GM12878 (cell line): ENCODE data around the gene PTPMT1. TPM values are rescaled to one million over a fixed set of nuclear protein-coding genes. Genes with fewer than 3 reads are reported as not detected.

Experiments used
- ATAC-seq: fragments of 200-7000 bp; cut with Tn5 transposase; 3 replicates; pipeline ENCODE4 v1.9.1; 2020; ENCODE audit warnings: mild to moderate bottlenecking, moderate library complexity
- Bru-seq: library from RNA; stranded (reverse); fragments of 400-500 nt; gene quantifications from one replicate; lab custom pipeline; 2021; lab: Mats Ljungman, UMichigan
- BruChase-seq, 2 experiments: library from RNA; stranded (reverse); fragments of 400-500 nt; gene quantifications; one replicate each; lab custom pipeline; 2021; lab: Mats Ljungman, UMichigan
- BruUV-seq: library from RNA; stranded (reverse); fragments of 400-500 nt; replicated peaks from 2 replicates; lab custom pipeline; 2021; lab: Mats Ljungman, UMichigan
- CTCF ChIA-PET: fragments of 300-600 bp; sonication (Branson Sonifier 250); formaldehyde crosslinking; extraction: SDS; loops from one replicate; lab custom pipeline; 2021; ENCODE audit warnings: inconsistent platforms; lab: Yijun Ruan, JAX
- POLR2A ChIA-PET: fragments of 350-600 bp; formaldehyde crosslinking; extraction: SDS; loops from one replicate; lab custom pipeline; 2021; ENCODE audit warnings: inconsistent platforms; lab: Charles Lee
- RAD21 ChIA-PET: fragments of 300-600 bp; sonication (Branson Sonifier 250); formaldehyde crosslinking; loops from one replicate; lab custom pipeline; 2023; ENCODE audit warnings: antibody characterized with exemption; ENCODE audit not compliant: unreplicated experiment; lab: Charles Lee
- SMC1A ChIA-PET: fragments of 300-600 bp; sonication (Branson Sonifier 250); formaldehyde crosslinking; loops from one replicate; lab custom pipeline; 2023; ENCODE audit not compliant: unreplicated experiment, uncharacterized antibody; lab: Charles Lee
- DNase-seq: peaks from one replicate; pipeline ENCODE4 v3.0.0-alpha.2; 2011; ENCODE audit warnings: low read depth, low spot score
- FAIRE-seq: peaks from 3 replicates; lab custom pipeline; 2011; peaks lifted over from hg19 to GRCh38; lab: Jason Lieb, UNC
- H2AFZ ChIP-seq: 2 replicates; pipeline ENCODE4 v1.6.0; 2011; ENCODE audit warnings: low read depth, low read length, control low read depth; ENCODE audit not compliant: control insufficient read depth
- H3K27ac ChIP-seq: 2 replicates; pipeline ENCODE4 v1.5.1; 2011; ENCODE audit warnings: control low read depth; ENCODE audit not compliant: control insufficient read depth, insufficient read depth
- H3K27me3 ChIP-seq, 2 experiments: replicated peaks in 1 of 2; 2 replicates each; pipeline versions ENCODE4 v1.6.0 to v1.6.1; 2011; ENCODE audit warnings: low read length in 1 of 2; ENCODE audit not compliant: control insufficient read depth in 2 of 2, insufficient read depth in 2 of 2
- H3K36me3 ChIP-seq, 2 experiments: 2 replicates each; pipeline ENCODE4 v1.5.1; 2011; ENCODE audit warnings: low read length in 1 of 2; ENCODE audit not compliant: control insufficient read depth in 2 of 2, insufficient read depth in 2 of 2
- H3K4me1 ChIP-seq: 2 replicates; pipeline ENCODE4 v1.6.1; 2011; ENCODE audit warnings: mild to moderate bottlenecking, low read length, moderate library complexity, mixed read lengths; ENCODE audit not compliant: control insufficient read depth, insufficient read depth
- H3K4me2 ChIP-seq: 2 replicates; pipeline ENCODE4 v1.6.0; 2011; ENCODE audit warnings: control low read depth; ENCODE audit not compliant: control insufficient read depth, insufficient read depth
- H3K4me3 ChIP-seq: fragments of 200-600 bp; sonication (generic); 2 replicates; pipeline ENCODE4 v1.5.1; 2016
- H3K79me2 ChIP-seq: 2 replicates; pipeline ENCODE4 v1.6.0; 2011; ENCODE audit warnings: low read length; ENCODE audit not compliant: control insufficient read depth, insufficient read depth
- H3K9ac ChIP-seq: 2 replicates; pipeline ENCODE4 v1.8.0; 2011; ENCODE audit warnings: low read length, control low read depth, mixed read lengths; ENCODE audit not compliant: control insufficient read depth, insufficient read depth
- H3K9me3 ChIP-seq: replicated peaks from 3 replicates; pipeline ENCODE4 v1.5.1; 2011; ENCODE audit warnings: mild to moderate bottlenecking, low read length; ENCODE audit not compliant: control insufficient read depth, insufficient read depth
- H4K20me1 ChIP-seq: 2 replicates; pipeline ENCODE4 v1.6.0; 2011; ENCODE audit not compliant: control insufficient read depth, insufficient read depth
- PAX8 ChIP-seq: fragments of 450-650 bp; IDR thresholded peaks from 2 replicates; pipeline ENCODE4 v1.6.1; 2017; ENCODE audit warnings: mild to moderate bottlenecking, moderate library complexity
- TAF1 ChIP-seq: IDR thresholded peaks from 2 replicates; pipeline ENCODE4 v1.6.1; 2011; ENCODE audit warnings: mild to moderate bottlenecking, low read depth, low read length, borderline replicate concordance
- ZNF24 ChIP-seq: fragments of 450-650 bp; IDR thresholded peaks from 2 replicates; pipeline ENCODE4 v1.6.1; 2017; ENCODE audit warnings: antibody characterized with exemption, mild to moderate bottlenecking
- WGBS: methylation state at CpG from one replicate; pipeline ENCODE4 v1.1.6; 2016; ENCODE audit warnings: low lambda C conversion rate; ENCODE audit not compliant: insufficient replicate concordance, insufficient coverage; ENCODE audit errors: missing lambda C conversion rate; 5-methylcytosine and 5-hydroxymethylcytosine counted together
- in situ Hi-C: fragments of 300-500 bp; cut with MboI; formaldehyde crosslinking; loops from 9 replicates; pipeline ENCODE4 v1.14.3; 2018; ENCODE audit warnings: mixed read lengths
- intact Hi-C: fragments of 100-400 bp; cut with micrococcal nuclease; formaldehyde crosslinking; loops from one replicate; pipeline ENCODE4 v1.14.2; 2022; ENCODE audit not compliant: unreplicated experiment
- long read RNA-seq, 2 experiments: library from polyadenylated mRNA; unstranded; transcript quantifications; one replicate each; pipeline ENCODE4 v2.0.0, GENCODE V29; 2019 to 2020
- polyA minus RNA-seq, 3 experiments: library from RNA; depleted of rRNA, polyadenylated mRNA; stranded (reverse); fragments of >200 nt; gene quantifications; 2 replicates each; pipeline ENCODE4 v1.2.3, GENCODE V29; 2011
- polyA plus RNA-seq, 11 experiments: library from polyadenylated mRNA; depleted of rRNA in 4 of 11; unstranded in 6 of 11; stranded (reverse) in 5 of 11; fragments of >200 nt; fragmentation: Nextera tagmentation in 4 of 11; fragmentation: Illumina TruSeq in 1 of 11; extraction: Ambion mirVana in 4 of 11; extraction: Trizol in 1 of 11; gene quantifications; 1 replicate in 1 of 11; 2 replicates in 10 of 11; pipeline versions ENCODE4 v1.2.1 to v1.2.3, GENCODE V29; 2011 to 2016; ENCODE audit warnings: inconsistent platforms in 2 of 11, missing spikeins in 2 of 11, low read depth in 1 of 11
- total RNA-seq, 4 experiments: library from RNA; depleted of rRNA in 3 of 4; stranded (reverse); fragments of >200 nt in 3 of 4; fragmentation: Illumina TruSeq in 1 of 4; extraction: Trizol in 1 of 4; gene quantifications; 2 replicates each; pipeline versions ENCODE4 v1.2.1 to v1.2.3, GENCODE V29; 2013 to 2021
- TF ChIP-seq, protein P1 (sequence below): fragments of 450-650 bp; IDR thresholded peaks from 2 replicates; pipeline ENCODE4 v1.6.1; 2018; ENCODE audit warnings: mild to moderate bottlenecking, low read depth, moderate library complexity; ENCODE audit not compliant: partially characterized antibody
- TF ChIP-seq, protein P2 (sequence below): IDR thresholded peaks from 2 replicates; pipeline ENCODE4 v1.6.1; 2012; ENCODE audit warnings: low read depth, low read length, improper control_type of control experiment
- TF ChIP-seq, protein P3 (sequence below): fragments of 450-650 bp; IDR thresholded peaks from 2 replicates; pipeline ENCODE4 v1.6.1; 2017; ENCODE audit warnings: mild to moderate bottlenecking
- TF ChIP-seq, protein P4 (sequence below): IDR thresholded peaks from 2 replicates; pipeline ENCODE4 v1.6.1; 2012; ENCODE audit warnings: low read depth, low read length, improper control_type of control experiment

Gene PTPMT1, protein sequence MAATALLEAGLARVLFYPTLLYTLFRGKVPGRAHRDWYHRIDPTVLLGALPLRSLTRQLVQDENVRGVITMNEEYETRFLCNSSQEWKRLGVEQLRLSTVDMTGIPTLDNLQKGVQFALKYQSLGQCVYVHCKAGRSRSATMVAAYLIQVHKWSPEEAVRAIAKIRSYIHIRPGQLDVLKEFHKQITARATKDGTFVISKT
- total RNA-seq (2013; cell fraction: nucleolus; rRNA removed) = 33.7 and 39.6 TPM in 2 replicates
- total RNA-seq (2014; rRNA removed) (98.7 and 99.7 TPM in 2 replicates), total RNA-seq (2014; rRNA removed; fragmentation: Illumina TruSeq; extraction: Trizol) (41.2 and 44.2 TPM in 2 replicates), total RNA-seq (2021) (59.1 and 59.7 TPM in 2 replicates), polyA plus RNA-seq (2011; rRNA removed) (45.5 and 50.3 TPM in 2 replicates), polyA plus RNA-seq (2014; fragmentation: Illumina TruSeq; extraction: Trizol) (57.2 and 59.2 TPM in 2 replicates), polyA plus RNA-seq (2014; fragmentation: Nextera tagmentation; extraction: Ambion mirVana) (10 to 100 TPM; 12.0 to 26.1 TPM), polyA plus RNA-seq (2014; rRNA removed) (106 and 112 TPM in 2 replicates), polyA plus RNA-seq (2016; fragmentation: Nextera tagmentation; extraction: Ambion mirVana) (100 to 1,000 TPM; 108 to 116 TPM), polyA minus RNA-seq (2011; rRNA and poly(A)+ RNA removed) (19.2 and 21.4 TPM in 2 replicates), Bru-seq, nascent RNA (percentile 74 among the genes with signal in this experiment), BruChase-seq, experiment 1, labeled RNA remaining after a 6-hour chase (percentile 71 among the genes with signal in this experiment), BruChase-seq, experiment 2, labeled RNA remaining after a 2-hour chase (percentile 68 among the genes with signal in this experiment)
- 30.0 TPM for polyA plus RNA-seq (2011; ENCODE audit: low read depth)
- polyA plus RNA-seq (2011; cell fraction: cytosol; rRNA removed) = 57.0 and 73.0 TPM in 2 replicates
- 20.5 and 25.5 TPM in 2 replicates for polyA plus RNA-seq (2011; cell fraction: nucleus; rRNA removed)
- 43.0 and 46.9 TPM in 2 replicates for polyA plus RNA-seq (2012)
- polyA minus RNA-seq (2011; cell fraction: cytosol; rRNA and poly(A)+ RNA removed) = 11.9 and 12.3 TPM in 2 replicates
- polyA minus RNA-seq (2011; cell fraction: nucleus; rRNA and poly(A)+ RNA removed) = 10.9 and 14.8 TPM in 2 replicates
- long read RNA-seq, experiment 1, transcript PTPMT1-202 (4 exons, 768 nt) = major isoform, 28 of 48 reads
- long read RNA-seq, experiment 1, transcript PTPMT1-201 (3 exons, 928 nt) = minor isoform, 10 of 48 reads
- long read RNA-seq, experiment 1, transcript PTPMT1-203 (2 exons, 1,014 nt) = minor isoform, 6 of 48 reads
- long read RNA-seq, experiment 1, partial matches to known transcripts = 1 of 48 reads
- long read RNA-seq, experiment 1, other reads (novel, unspliced or antisense) = 0 of 48 reads
- long read RNA-seq, experiment 2, transcript PTPMT1-203 (2 exons, 1,014 nt) = minor isoform, 5 of 71 reads
- long read RNA-seq, experiment 2, transcript PTPMT1-202 (4 exons, 768 nt) = major isoform, 46 of 71 reads
- long read RNA-seq, experiment 2, transcript PTPMT1-201 (3 exons, 928 nt) = minor isoform, 18 of 71 reads
- long read RNA-seq, experiment 2, partial matches to known transcripts = 0 of 71 reads
- long read RNA-seq, experiment 2, other reads (novel, unspliced or antisense) = 0 of 71 reads

DNA sequence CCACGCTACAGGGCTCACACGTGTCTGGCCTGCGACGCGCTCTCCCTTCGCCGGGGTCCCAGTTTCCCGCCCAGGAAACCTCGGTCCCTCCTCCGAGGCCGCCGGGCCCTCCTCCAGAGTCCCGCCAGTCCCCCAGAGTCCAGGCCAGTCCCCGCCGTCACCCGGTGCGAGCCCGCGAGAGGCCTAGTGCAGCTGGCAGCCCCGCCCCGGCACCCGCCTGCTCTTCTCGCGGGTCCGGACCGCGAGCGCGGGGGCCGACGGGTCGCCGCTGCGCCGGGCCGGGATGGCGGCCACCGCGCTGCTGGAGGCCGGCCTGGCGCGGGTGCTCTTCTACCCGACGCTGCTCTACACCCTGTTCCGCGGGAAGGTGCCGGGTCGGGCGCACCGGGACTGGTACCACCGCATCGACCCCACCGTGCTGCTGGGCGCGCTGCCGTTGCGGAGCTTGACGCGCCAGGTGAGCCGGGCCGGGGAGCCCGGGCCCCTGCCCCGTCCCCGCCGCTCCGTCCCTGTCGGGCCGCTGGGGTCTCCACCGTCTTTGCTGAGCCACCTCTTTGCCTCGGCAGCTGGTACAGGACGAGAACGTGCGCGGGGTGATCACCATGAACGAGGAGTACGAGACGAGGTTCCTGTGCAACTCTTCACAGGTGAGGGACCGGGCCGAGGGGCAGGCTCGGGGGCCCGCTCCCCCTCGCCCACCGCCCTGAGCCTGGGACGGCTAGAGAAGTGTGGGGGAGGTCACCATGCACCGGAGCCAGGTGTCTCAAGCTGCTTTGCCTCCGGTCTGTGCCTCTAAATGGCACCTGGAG lies at the start of gene PTPMT1:
PTPMT1 (plus strand) TSS at position 260 of the 809 bp plus-strand sequence; CDS start at position 284, 24 bp downstream.
- H3K4me3 ChIP-seq = peak within 1 kb of the TSS; percentile 94
- ChIA-PET CTCF (interaction anchor here (0.8 to 2.1 kb wide), 7 partner anchors 10 to 191 kb away, joined by 3 to 20 read pairs (median 4); partner anchors contain the start of gene CELF1), RAD21 (interaction anchor here (0.6 to 2.6 kb wide), 9 partner anchors 12 to 414 kb away, joined by 3 to 8 read pairs (median 3); partner anchors contain the start of gene AGBL2), POLR2A (interaction anchor here (0.5 to 3.6 kb wide), 11 partner anchors 10 to 270 kb away, joined by 3 to 16 read pairs (median 4); partner anchors contain the start of genes CELF1, KBTBD4 and NDUFS3), SMC1A (interaction anchor here (0.7 to 2.1 kb wide), 4 partner anchors 9 to 50 kb away, joined by 3 to 6 read pairs (median 5); no protein-coding TSS in a partner anchor)
- ATAC-seq (peak; percentile 97), DNase-seq (no peak), FAIRE-seq (no peak)
- intact Hi-C loops (no loop called here), in situ Hi-C loops (no loop called here)
- no peaks in the 10 kb centered on the region; the same call in 1 of the 2 replicates for H3K4me1 ChIP-seq
- no peaks in the 10 kb centered on the region for H3K9me3 ChIP-seq
- peak within 1 kb of the TSS; percentile 82 for H2AFZ ChIP-seq
- peak within 1 kb of the TSS; percentile 99 for H3K4me2 ChIP-seq
- H3K36me3 ChIP-seq = peaks cover 0 to 5% of the 10 kb centered on the region in 2 experiments; a peak in 1 of 4 replicates
- H3K79me2 ChIP-seq = peaks cover 29% of the 10 kb centered on the region
- BruUV-seq = no TSS peak
- H4K20me1 ChIP-seq = no peaks in the 10 kb centered on the region
- peak within 1 kb of the TSS; percentile 76 for H3K9ac ChIP-seq
- H3K27ac ChIP-seq = peak within 1 kb of the TSS; percentile 58
- 1% methylated on average over 62 of the region's 86 CpGs for WGBS
- H3K27me3 ChIP-seq = no peaks in the 10 kb centered on the region
- TF ChIP-seq, protein P1, sequence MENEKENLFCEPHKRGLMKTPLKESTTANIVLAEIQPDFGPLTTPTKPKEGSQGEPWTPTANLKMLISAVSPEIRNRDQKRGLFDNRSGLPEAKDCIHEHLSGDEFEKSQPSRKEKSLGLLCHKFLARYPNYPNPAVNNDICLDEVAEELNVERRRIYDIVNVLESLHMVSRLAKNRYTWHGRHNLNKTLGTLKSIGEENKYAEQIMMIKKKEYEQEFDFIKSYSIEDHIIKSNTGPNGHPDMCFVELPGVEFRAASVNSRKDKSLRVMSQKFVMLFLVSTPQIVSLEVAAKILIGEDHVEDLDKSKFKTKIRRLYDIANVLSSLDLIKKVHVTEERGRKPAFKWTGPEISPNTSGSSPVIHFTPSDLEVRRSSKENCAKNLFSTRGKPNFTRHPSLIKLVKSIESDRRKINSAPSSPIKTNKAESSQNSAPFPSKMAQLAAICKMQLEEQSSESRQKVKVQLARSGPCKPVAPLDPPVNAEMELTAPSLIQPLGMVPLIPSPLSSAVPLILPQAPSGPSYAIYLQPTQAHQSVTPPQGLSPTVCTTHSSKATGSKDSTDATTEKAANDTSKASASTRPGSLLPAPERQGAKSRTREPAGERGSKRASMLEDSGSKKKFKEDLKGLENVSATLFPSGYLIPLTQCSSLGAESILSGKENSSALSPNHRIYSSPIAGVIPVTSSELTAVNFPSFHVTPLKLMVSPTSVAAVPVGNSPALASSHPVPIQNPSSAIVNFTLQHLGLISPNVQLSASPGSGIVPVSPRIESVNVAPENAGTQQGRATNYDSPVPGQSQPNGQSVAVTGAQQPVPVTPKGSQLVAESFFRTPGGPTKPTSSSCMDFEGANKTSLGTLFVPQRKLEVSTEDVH = no peak
- TF ChIP-seq, protein P2, sequence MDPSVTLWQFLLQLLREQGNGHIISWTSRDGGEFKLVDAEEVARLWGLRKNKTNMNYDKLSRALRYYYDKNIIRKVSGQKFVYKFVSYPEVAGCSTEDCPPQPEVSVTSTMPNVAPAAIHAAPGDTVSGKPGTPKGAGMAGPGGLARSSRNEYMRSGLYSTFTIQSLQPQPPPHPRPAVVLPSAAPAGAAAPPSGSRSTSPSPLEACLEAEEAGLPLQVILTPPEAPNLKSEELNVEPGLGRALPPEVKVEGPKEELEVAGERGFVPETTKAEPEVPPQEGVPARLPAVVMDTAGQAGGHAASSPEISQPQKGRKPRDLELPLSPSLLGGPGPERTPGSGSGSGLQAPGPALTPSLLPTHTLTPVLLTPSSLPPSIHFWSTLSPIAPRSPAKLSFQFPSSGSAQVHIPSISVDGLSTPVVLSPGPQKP = no peak
- TF ChIP-seq, protein P3, sequence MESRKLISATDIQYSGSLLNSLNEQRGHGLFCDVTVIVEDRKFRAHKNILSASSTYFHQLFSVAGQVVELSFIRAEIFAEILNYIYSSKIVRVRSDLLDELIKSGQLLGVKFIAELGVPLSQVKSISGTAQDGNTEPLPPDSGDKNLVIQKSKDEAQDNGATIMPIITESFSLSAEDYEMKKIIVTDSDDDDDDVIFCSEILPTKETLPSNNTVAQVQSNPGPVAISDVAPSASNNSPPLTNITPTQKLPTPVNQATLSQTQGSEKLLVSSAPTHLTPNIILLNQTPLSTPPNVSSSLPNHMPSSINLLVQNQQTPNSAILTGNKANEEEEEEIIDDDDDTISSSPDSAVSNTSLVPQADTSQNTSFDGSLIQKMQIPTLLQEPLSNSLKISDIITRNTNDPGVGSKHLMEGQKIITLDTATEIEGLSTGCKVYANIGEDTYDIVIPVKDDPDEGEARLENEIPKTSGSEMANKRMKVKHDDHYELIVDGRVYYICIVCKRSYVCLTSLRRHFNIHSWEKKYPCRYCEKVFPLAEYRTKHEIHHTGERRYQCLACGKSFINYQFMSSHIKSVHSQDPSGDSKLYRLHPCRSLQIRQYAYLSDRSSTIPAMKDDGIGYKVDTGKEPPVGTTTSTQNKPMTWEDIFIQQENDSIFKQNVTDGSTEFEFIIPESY = no peak
- TF ChIP-seq, protein P4, sequence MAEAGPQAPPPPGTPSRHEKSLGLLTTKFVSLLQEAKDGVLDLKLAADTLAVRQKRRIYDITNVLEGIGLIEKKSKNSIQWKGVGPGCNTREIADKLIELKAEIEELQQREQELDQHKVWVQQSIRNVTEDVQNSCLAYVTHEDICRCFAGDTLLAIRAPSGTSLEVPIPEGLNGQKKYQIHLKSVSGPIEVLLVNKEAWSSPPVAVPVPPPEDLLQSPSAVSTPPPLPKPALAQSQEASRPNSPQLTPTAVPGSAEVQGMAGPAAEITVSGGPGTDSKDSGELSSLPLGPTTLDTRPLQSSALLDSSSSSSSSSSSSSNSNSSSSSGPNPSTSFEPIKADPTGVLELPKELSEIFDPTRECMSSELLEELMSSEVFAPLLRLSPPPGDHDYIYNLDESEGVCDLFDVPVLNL = 0 out of 2 replicates have a peak, but pooled peaks have one; percentile 28
- TF ChIP-seq TAF1 (peak; percentile 83; the same call in 1 of the 2 replicates), PAX8 (no peak), ZNF24 (no peak)
